B cell (primary cell): Measurements from ENCODE around the gene SYNJ1.

Experiments used
- CTCF ChIP-seq: fragments of 200-600 bp; IDR thresholded peaks from one replicate; pipeline ENCODE4 v1.8.0; 2022; ENCODE audit warnings: antibody characterized with exemption, mild to moderate bottlenecking
- EZH2 ChIP-seq: IDR thresholded peaks from 2 replicates; pipeline ENCODE4 v1.6.1; 2012; ENCODE audit warnings: borderline replicate concordance, low read depth, mild to moderate bottlenecking, moderate library complexity, low read length; ENCODE audit not compliant: insufficient read depth, poor library complexity, severe bottlenecking

GRCh38 chr21:32733356-32733755, 5.5 kb upstream of the SYNJ1 start:
- no peak for TF ChIP-seq CTCF
- TF ChIP-seq EZH2 = no peak
